Measurements from ENCODE around the gene FOXJ2. TPM values are rescaled to one million over a fixed set of nuclear protein-coding genes. Genes with fewer than 3 reads are reported as not detected.
"Not testable (repeated sequence)": the region's sequence is repeated elsewhere in the genome, so short reads cannot be mapped to it uniquely, and the experiment has no call there.

FOXJ2 gene
- total RNA-seq: 21.1 to 24.0 TPM (median 23.4 TPM) in 3 replicates
- long read RNA-seq, full-length matches to known transcripts: 9 of 40 reads
- long read RNA-seq, partial matches to known transcripts: 26 of 40 reads
- long read RNA-seq, other reads (novel, unspliced or antisense): 5 of 40 reads

DNA sequence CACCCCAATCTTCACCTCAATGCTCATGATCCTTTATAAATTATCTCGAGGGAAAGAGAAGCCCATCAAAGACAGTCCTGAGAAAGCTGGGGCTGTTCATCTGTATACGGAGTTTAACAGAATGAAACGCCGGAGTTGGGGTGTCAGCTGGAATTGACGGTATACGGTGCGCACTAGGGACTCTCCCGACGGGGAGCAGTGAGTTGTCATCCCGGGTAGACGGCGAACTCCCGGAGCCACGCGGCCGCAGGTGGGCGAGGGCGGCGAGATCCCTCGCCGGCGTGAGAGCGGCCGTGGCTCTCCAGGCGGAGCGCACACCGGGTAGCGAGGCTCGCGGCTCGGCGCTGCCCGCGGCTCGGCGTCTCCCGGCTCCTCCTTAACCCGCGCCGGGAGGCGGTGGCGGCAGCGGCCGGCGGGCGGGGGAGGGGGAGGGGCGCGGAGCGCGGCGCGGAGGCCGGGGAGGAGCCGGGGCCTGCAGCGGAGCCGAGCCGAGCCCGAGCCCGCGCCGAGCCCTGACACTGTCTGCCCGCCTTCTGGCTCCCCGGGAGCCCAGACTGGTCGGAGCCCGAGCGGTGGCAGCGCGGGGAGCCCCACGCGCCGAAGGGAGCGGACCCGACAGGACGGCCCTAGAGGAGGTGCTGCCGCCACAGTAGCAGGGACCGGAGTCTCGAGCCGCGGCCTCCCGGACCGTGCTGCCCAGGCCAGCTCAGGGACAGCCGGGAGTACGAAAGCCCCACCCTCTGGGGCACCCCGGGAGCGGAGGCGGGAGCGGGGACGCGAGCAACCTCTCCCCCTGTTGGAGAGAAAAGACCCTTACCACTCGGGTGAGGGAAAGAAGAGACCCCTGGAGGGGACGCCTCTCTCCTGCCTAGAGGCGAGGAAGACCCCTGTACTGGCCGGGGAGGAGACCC lies at the start of gene FOXJ2:
Gene FOXJ2, plus strand, starts transcription at position 475 of the 911 bp plus-strand sequence. CDS start 7,117 bp downstream, outside the sequence.
- peaks cover 2% of the 10 kb centered on the region for H3K36me3 Mint-ChIP-seq (ENCODE audit: low read depth)
- no peaks in the 10 kb centered on the region for H3K9me3 Mint-ChIP-seq (ENCODE audit: low read depth)
- TF ChIP-seq, protein P1, sequence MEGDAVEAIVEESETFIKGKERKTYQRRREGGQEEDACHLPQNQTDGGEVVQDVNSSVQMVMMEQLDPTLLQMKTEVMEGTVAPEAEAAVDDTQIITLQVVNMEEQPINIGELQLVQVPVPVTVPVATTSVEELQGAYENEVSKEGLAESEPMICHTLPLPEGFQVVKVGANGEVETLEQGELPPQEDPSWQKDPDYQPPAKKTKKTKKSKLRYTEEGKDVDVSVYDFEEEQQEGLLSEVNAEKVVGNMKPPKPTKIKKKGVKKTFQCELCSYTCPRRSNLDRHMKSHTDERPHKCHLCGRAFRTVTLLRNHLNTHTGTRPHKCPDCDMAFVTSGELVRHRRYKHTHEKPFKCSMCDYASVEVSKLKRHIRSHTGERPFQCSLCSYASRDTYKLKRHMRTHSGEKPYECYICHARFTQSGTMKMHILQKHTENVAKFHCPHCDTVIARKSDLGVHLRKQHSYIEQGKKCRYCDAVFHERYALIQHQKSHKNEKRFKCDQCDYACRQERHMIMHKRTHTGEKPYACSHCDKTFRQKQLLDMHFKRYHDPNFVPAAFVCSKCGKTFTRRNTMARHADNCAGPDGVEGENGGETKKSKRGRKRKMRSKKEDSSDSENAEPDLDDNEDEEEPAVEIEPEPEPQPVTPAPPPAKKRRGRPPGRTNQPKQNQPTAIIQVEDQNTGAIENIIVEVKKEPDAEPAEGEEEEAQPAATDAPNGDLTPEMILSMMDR (IDR thresholded peaks at IDR 0.05): peak; percentile 48
- H3K27ac Mint-ChIP-seq (ENCODE audit: unreplicated experiment): peak within 1 kb of the TSS; percentile 87
- peak within 1 kb of the TSS; percentile 87 for H3K4me3 Mint-ChIP-seq (ENCODE audit: unreplicated experiment)
- peaks cover 54% of the 10 kb centered on the region for H3K4me1 Mint-ChIP-seq (ENCODE audit: low read depth)
- DNase-seq (ENCODE audit: low spot score): no peak
- no peaks in the 10 kb centered on the region for H3K27me3 Mint-ChIP-seq (ENCODE audit: low read depth)

- H3K27ac Mint-ChIP-seq (ENCODE audit: unreplicated experiment); H3K9me3 Mint-ChIP-seq (ENCODE audit: low read depth); DNase-seq (ENCODE audit: low spot score); H3K27me3 Mint-ChIP-seq (ENCODE audit: low read depth); H3K4me1 Mint-ChIP-seq (ENCODE audit: low read depth); H3K36me3 Mint-ChIP-seq (ENCODE audit: low read depth); H3K4me3 Mint-ChIP-seq (ENCODE audit: unreplicated experiment): not testable (repeated sequence)
Observed at GRCh38 chr12:7983019-7983418, 49.5 kb upstream of the FOXJ2 start.

DNA sequence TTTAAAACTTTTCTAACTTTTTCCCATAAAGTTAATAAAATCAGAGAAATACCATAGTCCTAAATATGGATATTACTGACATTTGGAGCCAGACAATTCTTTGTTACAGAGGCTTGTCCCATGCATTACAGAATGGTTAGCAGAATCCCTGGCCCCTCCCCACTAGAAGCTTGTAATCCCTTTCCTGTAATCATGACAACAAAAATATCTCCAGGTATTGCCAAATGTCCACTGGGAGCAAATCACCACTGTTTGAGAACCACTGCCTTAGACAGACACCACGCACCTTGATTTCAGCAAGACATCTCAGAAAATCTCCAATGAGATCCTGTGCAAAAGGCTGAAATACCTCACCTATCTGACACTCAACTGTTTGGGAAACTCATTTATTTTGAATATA lies 49.1 kb upstream of the FOXJ2 start:
- not testable (repeated sequence) for H3K27ac Mint-ChIP-seq (ENCODE audit: unreplicated experiment)

DNA sequence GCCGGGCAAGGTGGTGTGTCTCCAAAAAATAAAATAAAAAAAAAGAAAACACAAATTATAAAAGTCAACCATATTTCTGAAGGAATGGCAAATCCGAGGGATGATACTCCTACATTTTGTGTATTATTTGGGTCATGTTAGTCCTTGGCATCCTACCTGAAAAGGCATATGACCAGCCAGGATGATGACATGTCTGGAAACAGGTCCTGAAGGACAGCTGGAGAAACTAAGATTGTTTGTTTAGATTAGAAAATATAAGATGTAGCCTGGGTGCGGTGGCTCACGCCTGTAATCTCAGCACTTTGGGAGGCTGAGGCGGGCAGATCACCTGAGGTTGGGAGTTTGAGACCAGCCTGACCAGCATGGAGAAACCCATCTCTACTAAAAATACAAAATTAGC lies 47.6 kb upstream of the FOXJ2 start:
- TF ChIP-seq, protein P1 (IDR thresholded peaks at IDR 0.05): no peak
- Mint-ChIP-seq H3K36me3 (ENCODE audit: low read depth) (no peaks in the 10 kb centered on the region), H3K27me3 (ENCODE audit: low read depth) (no peaks in the 10 kb centered on the region), H3K9me3 (ENCODE audit: low read depth) (no peaks in the 10 kb centered on the region), H3K4me3 (ENCODE audit: unreplicated experiment) (no peak overlapping the region), H3K27ac (ENCODE audit: unreplicated experiment) (no peak overlapping the region), H3K4me1 (ENCODE audit: low read depth) (peaks cover 8% of the 10 kb centered on the region)
- DNase-seq (ENCODE audit: low spot score): no peak

More for the DNA sequence above, 49.1 kb upstream of the FOXJ2 start:
- not testable (repeated sequence) for DNase-seq (ENCODE audit: low spot score); H3K36me3 Mint-ChIP-seq (ENCODE audit: low read depth); H3K27me3 Mint-ChIP-seq (ENCODE audit: low read depth); H3K9me3 Mint-ChIP-seq (ENCODE audit: low read depth); H3K4me1 Mint-ChIP-seq (ENCODE audit: low read depth); H3K4me3 Mint-ChIP-seq (ENCODE audit: unreplicated experiment)

- Mint-ChIP-seq H3K4me1 (ENCODE audit: low read depth) (peaks cover 8% of the 10 kb centered on the region), H3K9me3 (ENCODE audit: low read depth) (no peaks in the 10 kb centered on the region), H3K27ac (ENCODE audit: unreplicated experiment) (no peak overlapping the region), H3K4me3 (ENCODE audit: unreplicated experiment) (no peak overlapping the region), H3K27me3 (ENCODE audit: low read depth) (no peaks in the 10 kb centered on the region), H3K36me3 (ENCODE audit: low read depth) (no peaks in the 10 kb centered on the region)
- TF ChIP-seq, protein P1 (IDR thresholded peaks at IDR 0.05): no peak
- DNase-seq (ENCODE audit: low spot score): no peak
Observed at GRCh38 chr12:7985802-7986418, 46.6 kb upstream of the FOXJ2 start.

GRCh38 chr12:7989827-7990491 lies 42.6 kb upstream of the FOXJ2 start:
- TF ChIP-seq, protein P1 (IDR thresholded peaks at IDR 0.05): no peak
- H3K4me3 Mint-ChIP-seq (ENCODE audit: unreplicated experiment): no peak overlapping the region
- DNase-seq (ENCODE audit: low spot score): no peak
- no peaks in the 10 kb centered on the region for H3K9me3 Mint-ChIP-seq (ENCODE audit: low read depth)
- no peaks in the 10 kb centered on the region for H3K27me3 Mint-ChIP-seq (ENCODE audit: low read depth)
- no peak overlapping the region for H3K27ac Mint-ChIP-seq (ENCODE audit: unreplicated experiment)
- no peaks in the 10 kb centered on the region for H3K36me3 Mint-ChIP-seq (ENCODE audit: low read depth)
- H3K4me1 Mint-ChIP-seq (ENCODE audit: low read depth): no peaks in the 10 kb centered on the region
